IMR-90 (cell line): ENCODE results near the gene CPN2. TPM values are rescaled to one million over a fixed set of nuclear protein-coding genes. Genes with fewer than 3 reads are reported as not detected.

Source experiments
- ATAC-seq: fragments of 200-7000 bp; cut with Tn5 transposase; 2 replicates; pipeline ENCODE4 v1.9.1; 2020; ENCODE audit warnings: low read depth, mild to moderate bottlenecking, moderate library complexity
- BruUV-seq: library from RNA; stranded (reverse); fragments of 400-500 nt; replicated peaks from 2 replicates; lab custom pipeline; 2021; lab: Mats Ljungman, UMichigan
- CTCF ChIA-PET: fragments of 300-600 bp; formaldehyde crosslinking; extraction: SDS; loops from one replicate; lab custom pipeline; 2021; ENCODE audit warnings: antibody characterized with exemption; lab: Yijun Ruan, JAX
- POLR2A ChIA-PET: fragments of 300-600 bp; sonication (Branson Sonifier 250); formaldehyde crosslinking; loops from one replicate; lab custom pipeline; 2022; ENCODE audit warnings: antibody characterized with exemption; ENCODE audit not compliant: unreplicated experiment; lab: Charles Lee
- DNase-seq: peaks from one replicate; pipeline ENCODE4 v3.0.0; 2013
- H2AFZ ChIP-seq: replicated peaks from 2 replicates; pipeline ENCODE3; 2013; ENCODE audit warnings: low read length, mild to moderate bottlenecking; ENCODE audit not compliant: poor library complexity
- H2AK5ac ChIP-seq: 2 replicates; pipeline ENCODE4 v1.6.1; 2013; ENCODE audit warnings: low read depth, low read length, inconsistent platforms
- H2AK9ac ChIP-seq: replicated peaks from 2 replicates; pipeline ENCODE3; 2013; ENCODE audit warnings: mild to moderate bottlenecking, low read depth, low read length, moderate library complexity; ENCODE audit not compliant: poor library complexity
- H2BK120ac ChIP-seq: 2 replicates; pipeline ENCODE4 v1.6.1; 2013; ENCODE audit warnings: low read depth, low read length, inconsistent platforms
- H2BK15ac ChIP-seq: 3 replicates; pipeline ENCODE4 v1.6.1; 2013; ENCODE audit warnings: low read depth, low read length, inconsistent platforms
- H2BK20ac ChIP-seq: 2 replicates; pipeline ENCODE4 v1.6.1; 2013; ENCODE audit warnings: low read depth, mild to moderate bottlenecking, inconsistent platforms, low read length, moderate library complexity
- H2BK5ac ChIP-seq: 2 replicates; pipeline ENCODE4 v1.6.1; 2013; ENCODE audit warnings: mild to moderate bottlenecking, low read depth, low read length, inconsistent platforms; ENCODE audit not compliant: poor library complexity, severe bottlenecking
- H3K14ac ChIP-seq: replicated peaks from 2 replicates; pipeline ENCODE4 v1.6.1; 2013; ENCODE audit warnings: low read depth, low read length, inconsistent platforms
- H3K18ac ChIP-seq: 2 replicates; pipeline ENCODE4 v1.6.1; 2013; ENCODE audit warnings: low read depth, low read length, control low read depth
- H3K23ac ChIP-seq: 2 replicates; pipeline ENCODE4 v1.6.1; 2013; ENCODE audit warnings: low read depth, low read length, inconsistent platforms
- H3K27ac ChIP-seq: 2 replicates; pipeline ENCODE4 v1.5.1; 2013; ENCODE audit warnings: mild to moderate bottlenecking, control low read depth, low read length; ENCODE audit not compliant: insufficient read depth
- H3K27me3 ChIP-seq: 2 replicates; pipeline ENCODE4 v1.6.1; 2013; ENCODE audit warnings: low read length; ENCODE audit not compliant: control insufficient read depth, insufficient read depth
- H3K36me3 ChIP-seq: 2 replicates; pipeline ENCODE4 v1.6.1; 2013; ENCODE audit warnings: low read length, mixed read lengths; ENCODE audit not compliant: control insufficient read depth, insufficient read depth
- H3K4ac ChIP-seq: 2 replicates; pipeline ENCODE4 v1.6.1; 2013; ENCODE audit warnings: low read depth, low read length, inconsistent platforms
- H3K4me1 ChIP-seq: 2 replicates; pipeline ENCODE4 v1.6.1; 2013; ENCODE audit warnings: low read length, mixed read lengths; ENCODE audit not compliant: control insufficient read depth, insufficient read depth
- H3K4me2 ChIP-seq: 2 replicates; pipeline ENCODE4 v1.6.1; 2013; ENCODE audit warnings: low read depth, mild to moderate bottlenecking, control low read depth, low read length, moderate library complexity
- H3K4me3 ChIP-seq: 2 replicates; pipeline ENCODE4 v1.5.1; 2013; ENCODE audit warnings: low read depth, mild to moderate bottlenecking, control low read depth, low read length, moderate library complexity; ENCODE audit not compliant: insufficient read depth
- H3K56ac ChIP-seq: 2 replicates; pipeline ENCODE4 v1.6.1; 2013; ENCODE audit warnings: low read length, inconsistent platforms; ENCODE audit not compliant: insufficient read depth; ENCODE audit errors: extremely low read depth
- H3K79me1 ChIP-seq, 2 experiments: 2 replicates each; pipeline ENCODE4 v1.6.1; 2013; ENCODE audit warnings: low read length in 2 of 2, inconsistent platforms in 1 of 2, low read depth in 1 of 2
- H3K9ac ChIP-seq: 2 replicates; pipeline ENCODE4 v1.6.1; 2013; ENCODE audit warnings: low read depth, low read length, control low read depth
- H3K9me1 ChIP-seq: 2 replicates; pipeline ENCODE4 v1.6.1; 2013; ENCODE audit warnings: low read length, inconsistent platforms; ENCODE audit not compliant: insufficient read depth
- H3K9me3 ChIP-seq: 2 replicates; pipeline ENCODE4 v1.6.1; 2013; ENCODE audit warnings: low read length; ENCODE audit not compliant: control insufficient read depth, insufficient read depth
- H4K20me1 ChIP-seq: 2 replicates; pipeline ENCODE4 v1.6.1; 2013; ENCODE audit warnings: low read length, inconsistent platforms; ENCODE audit not compliant: insufficient read depth
- H4K5ac ChIP-seq: 2 replicates; pipeline ENCODE4 v1.6.1; 2013; ENCODE audit warnings: mild to moderate bottlenecking, low read depth, low read length, control low read depth
- H4K8ac ChIP-seq, 2 experiments: 2 replicates each; pipeline ENCODE4 v1.6.1; 2013; ENCODE audit warnings: low read depth in 2 of 2, low read length in 2 of 2, control low read depth in 1 of 2, inconsistent platforms in 1 of 2
- H4K91ac ChIP-seq: 2 replicates; pipeline ENCODE4 v1.6.1; 2013; ENCODE audit warnings: low read depth, low read length, inconsistent platforms; ENCODE audit not compliant: insufficient read depth
- FOS ChIP-seq: fragments of 150-350 bp; IDR thresholded peaks from 2 replicates; pipeline ENCODE4 v1.6.1; 2016; ENCODE audit warnings: low read depth, low read length
- WGBS, 2 experiments: methylation state at CpG; one replicate each; pipeline versions ENCODE4 v1.1.5 to v1.1.7; 2013; ENCODE audit warnings: missing lambda C conversion rate in 2 of 2; ENCODE audit not compliant: insufficient read length in 1 of 2; ENCODE audit errors: extremely low coverage in 2 of 2; 5-methylcytosine and 5-hydroxymethylcytosine counted together
- dilution Hi-C: fragments of 300-500 bp; cut with HindIII; formaldehyde crosslinking; loops from one replicate; pipeline ENCODE4 v1.14.3; 2018; ENCODE audit warnings: low sequenced_read_pairs; ENCODE audit not compliant: unreplicated experiment
- in situ Hi-C: fragments of 300-500 bp; cut with MboI; formaldehyde crosslinking; loops from 3 replicates; pipeline ENCODE4 v1.14.3; 2019; ENCODE audit warnings: low sequenced_read_pairs, inconsistent platforms, mixed read lengths
- intact Hi-C: fragments of 100-400 bp; cut with micrococcal nuclease; formaldehyde crosslinking; loops from 2 replicates; pipeline ENCODE4 v1.10.0; 2022
- polyA plus RNA-seq, 3 experiments: library from polyadenylated mRNA; depleted of rRNA; stranded (reverse); fragments of >200 nt; gene quantifications; 2 replicates each; pipeline ENCODE4 v1.2.3, GENCODE V29; 2012; ENCODE audit warnings: low replicate concordance in 1 of 3
- total RNA-seq: library from RNA; depleted of rRNA; stranded (reverse); fragments of >200 nt; gene quantifications from 2 replicates; pipeline ENCODE4 v1.2.3, GENCODE V29; 2012

The CPN2 gene
- total and polyA plus RNA-seq, 2 of the 4 experiments (the other 2 are of a cell fraction) = 0.07 TPM; not detected in 1

GRCh38 chr3:194340757-194341400 lies 10.2 kb downstream of the CPN2 start:
- H3K23ac ChIP-seq = no peak overlapping the region
- intact Hi-C loops (no loop called here), dilution Hi-C loops (no loop called here), in situ Hi-C loops (loop anchor here (25.0 kb wide), 1 partner anchor 521 kb away; no protein-coding TSS in a partner anchor)
- H3K9me1 ChIP-seq = peaks cover 8% of the 10 kb centered on the region
- H3K18ac ChIP-seq = no peak overlapping the region
- H2BK5ac ChIP-seq = no peak overlapping the region
- H2AK9ac ChIP-seq = no peak overlapping the region
- peaks cover 9% of the 10 kb centered on the region for H3K4me1 ChIP-seq
- H3K4me3 ChIP-seq = no peak overlapping the region
- 84% methylated on average over 11 of the region's 24 CpGs; no CpG with 5 or more reads in 1 of the 2 experiments for WGBS, 2 experiments
- H3K27ac ChIP-seq = no peak overlapping the region
- H2BK120ac ChIP-seq = no peak overlapping the region
- H3K79me1 ChIP-seq = no peaks in the 10 kb centered on the region
- ChIA-PET CTCF (interaction anchor here (1.3 to 1.5 kb wide), 2 partner anchors 7 to 10 kb away, joined by 3 to 4 read pairs; no protein-coding TSS in a partner anchor), POLR2A (no interaction called here)
- no peak overlapping the region for H4K5ac ChIP-seq
- no peak overlapping the region for H3K56ac ChIP-seq
- no peak for TF ChIP-seq FOS
- H3K4me2 ChIP-seq = no peak overlapping the region
- H2AK5ac ChIP-seq = 0 out of 2 replicates have a peak overlapping the region, but pooled peaks have one; percentile 34
- H3K27me3 ChIP-seq = no peaks in the 10 kb centered on the region; the same call in 1 of the 2 replicates
- H2AFZ ChIP-seq = peak overlapping the region; percentile 5
- H2BK15ac ChIP-seq = no peak overlapping the region
- H3K4ac ChIP-seq = no peak overlapping the region
- H3K14ac ChIP-seq = no peak overlapping the region
- ATAC-seq (no peak), DNase-seq (no peak)
- H4K20me1 ChIP-seq = no peaks in the 10 kb centered on the region
- H2BK20ac ChIP-seq = no peak overlapping the region
- BruUV-seq = no TSS peak
- H4K8ac ChIP-seq = no peak overlapping the region
- no peaks in the 10 kb centered on the region for H3K36me3 ChIP-seq
- H4K91ac ChIP-seq = no peak overlapping the region
- H3K9ac ChIP-seq = no peak overlapping the region
- no peaks in the 10 kb centered on the region for H3K9me3 ChIP-seq
